Activated CD4-positive, alpha-beta T cell treated with anti-CD3 and anti-CD28 coated beads for 24 hours (primary cell): ENCODE data around the gene RASGRF2.
"Not testable (repeated sequence)": the region's sequence is repeated elsewhere in the genome, so short reads cannot be mapped to it uniquely, and the experiment has no call there.

ENCODE experiments used
- DNase-seq, 2 donors: peaks; one replicate each; pipeline ENCODE4 v3.0.0-alpha.2; 2020; ENCODE audit warnings: low read depth in 2 of 2

Gene RASGRF2

DNA sequence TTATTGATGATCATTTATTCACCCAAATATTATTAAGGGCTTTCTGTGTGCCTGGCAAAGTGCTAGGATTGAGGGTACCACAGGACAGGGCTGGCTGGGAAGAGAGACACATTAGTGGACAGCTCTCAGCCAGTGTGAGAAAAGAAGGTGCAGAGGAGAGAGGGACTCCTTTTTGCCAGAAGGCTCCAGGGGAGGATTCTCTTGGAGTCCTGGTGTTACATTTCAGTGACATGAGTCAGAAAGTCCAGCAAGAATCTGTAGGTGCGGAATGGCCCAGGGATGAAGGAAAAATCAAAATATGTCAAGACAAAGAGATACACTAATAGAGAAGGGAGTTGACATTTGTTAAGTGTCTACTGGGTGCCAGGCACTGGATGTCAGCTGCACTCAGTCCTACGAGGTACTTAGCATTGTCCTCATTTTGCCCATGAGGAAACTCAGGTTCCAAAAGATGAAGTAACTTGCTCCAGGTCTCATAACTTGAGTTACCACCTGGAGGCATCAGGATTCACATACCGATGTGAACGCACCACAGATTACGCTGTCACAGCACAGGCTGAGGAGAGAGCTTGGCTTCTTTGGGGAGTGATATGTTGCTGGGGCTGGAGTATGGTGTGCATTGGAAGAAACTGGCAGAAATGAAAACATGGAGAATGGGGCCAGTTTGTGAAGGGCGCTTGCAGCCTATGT is 60.5 kb downstream of the RASGRF2 start:
- no peak for DNase-seq

GRCh38 chr5:81021486-81021885 is 61.3 kb downstream of the RASGRF2 start:
- no peak for DNase-seq

DNA sequence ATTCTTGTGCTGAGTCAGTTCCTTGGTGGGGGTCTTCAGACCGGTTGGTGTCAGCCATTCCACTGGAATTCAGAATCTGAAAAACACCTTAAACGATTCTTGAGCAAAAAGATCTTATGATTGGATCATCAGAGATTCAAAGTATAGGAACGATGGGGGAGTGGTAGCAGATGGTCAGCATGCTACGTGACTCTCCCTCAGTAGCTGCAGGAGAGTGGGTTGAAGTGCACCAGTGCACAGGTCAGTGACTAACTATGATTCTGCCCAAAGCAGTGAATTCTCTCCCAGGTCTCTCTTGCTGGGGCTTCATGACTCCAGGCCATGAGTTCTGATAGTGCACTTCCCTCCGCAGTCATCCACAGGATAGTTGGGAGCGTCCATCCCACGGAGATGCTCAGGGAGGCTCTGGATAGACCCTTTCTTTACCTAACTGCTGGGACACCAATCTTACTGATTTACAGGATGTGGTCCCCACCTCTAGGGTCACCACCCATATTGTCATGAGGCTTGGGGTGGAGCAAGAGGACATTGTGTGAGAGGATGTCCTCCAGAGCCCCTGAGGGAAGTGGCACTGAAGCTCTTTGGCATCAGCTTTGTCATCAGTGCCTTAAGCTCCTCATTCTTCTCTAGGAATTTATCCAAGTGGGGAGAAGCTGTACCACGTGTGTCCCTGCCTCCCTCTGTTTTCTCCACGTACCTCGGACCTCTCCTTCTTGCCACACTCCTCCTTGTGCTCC is 62.0 kb downstream of the RASGRF2 start:
- no peak for DNase-seq

DNA sequence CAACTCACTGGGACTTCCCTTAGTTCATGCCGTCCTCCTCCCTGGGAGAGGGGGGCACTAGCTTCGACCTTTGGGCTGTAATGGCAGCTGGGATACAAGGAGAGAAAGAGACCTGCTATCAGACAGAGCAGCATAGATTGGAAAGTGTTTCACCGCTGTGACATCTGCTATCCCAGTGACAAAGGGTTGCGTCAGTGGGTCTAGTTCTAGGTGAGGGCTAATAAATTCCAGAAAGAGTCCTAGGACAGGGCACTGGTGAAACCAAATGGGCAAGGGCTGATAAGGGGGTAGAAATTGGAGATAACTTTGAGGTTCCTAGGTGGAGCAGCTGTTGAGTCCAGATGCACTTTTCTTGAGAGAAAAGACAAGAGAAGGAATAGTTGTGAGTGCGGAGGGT is 62.5 kb downstream of the RASGRF2 start:
- DNase-seq = no peak

- no peak for DNase-seq
Measured at GRCh38 chr5:81023261-81023970, 63.3 kb downstream of the RASGRF2 start.

DNA sequence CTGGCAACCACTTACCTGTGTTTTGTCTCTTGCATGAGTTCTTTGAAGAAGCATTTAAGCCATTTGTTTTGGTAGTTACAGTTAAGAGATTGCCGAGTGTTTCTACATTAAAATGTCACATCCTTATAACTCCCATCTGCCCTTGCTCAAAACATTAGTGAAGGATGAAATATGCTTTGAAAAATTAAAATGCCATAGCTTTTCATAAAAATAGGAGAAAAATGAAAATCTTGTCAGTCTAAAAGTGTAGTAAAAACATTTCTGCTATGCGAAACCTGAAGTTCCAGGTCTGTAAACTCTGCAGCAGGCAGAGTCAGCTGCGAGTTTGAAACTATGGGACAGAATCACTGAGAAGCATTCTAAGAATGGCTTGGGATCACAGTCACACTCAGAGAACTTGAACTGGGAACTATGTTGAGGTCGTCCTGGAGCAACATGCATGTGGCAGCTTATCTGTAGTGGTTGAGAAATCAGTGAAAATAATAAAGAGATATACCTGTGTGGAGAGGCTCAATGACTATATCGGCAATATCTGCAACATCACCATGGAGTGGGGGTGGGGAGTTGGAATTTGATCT is 67.4 kb downstream of the RASGRF2 start:
- no peak for DNase-seq

DNA sequence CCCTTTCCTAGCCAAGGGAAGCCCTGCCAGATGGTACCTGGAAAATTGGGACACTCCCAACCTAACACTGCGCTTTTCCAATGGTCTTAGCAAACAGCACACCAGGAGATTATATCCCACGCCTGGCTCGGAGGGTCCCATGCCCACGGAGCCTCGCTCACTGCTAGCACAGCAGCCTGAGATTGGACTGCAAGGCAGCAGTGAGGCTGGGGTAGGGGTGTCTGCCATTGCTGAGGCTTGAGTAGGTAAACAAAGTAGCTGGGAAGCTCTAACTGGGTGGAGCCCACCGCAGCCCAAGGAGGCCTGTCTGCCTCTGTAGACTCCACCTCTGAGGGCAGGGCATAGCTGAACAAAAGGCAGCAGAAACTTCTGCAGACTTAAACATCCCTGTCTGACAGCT is 68.7 kb downstream of the RASGRF2 start:
- DNase-seq = not testable (repeated sequence)

DNA sequence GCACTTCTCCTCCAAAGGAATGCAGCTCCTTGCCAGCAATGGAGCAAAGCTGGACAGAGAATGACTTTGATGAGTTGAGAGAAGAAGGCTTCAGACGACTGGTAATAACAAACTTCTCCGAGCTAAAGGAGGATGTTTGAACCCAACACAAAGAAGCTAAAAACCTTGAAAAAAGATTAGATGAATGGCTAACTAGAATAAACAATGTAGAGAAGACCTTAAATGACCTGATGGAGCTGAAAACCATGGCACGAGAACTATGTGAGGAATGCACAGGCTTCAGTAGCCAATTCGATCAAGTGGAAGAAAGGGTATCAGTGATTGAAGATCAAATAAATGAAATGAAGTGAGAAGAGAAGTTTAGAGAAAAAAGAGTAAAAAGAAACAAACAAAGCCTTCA is 69.6 kb downstream of the RASGRF2 start:
- DNase-seq = not testable (repeated sequence)

GRCh38 chr5:81030236-81031034 is 70.3 kb downstream of the RASGRF2 start:
- not testable (repeated sequence) for DNase-seq

GRCh38 chr5:81035522-81035921 is 75.4 kb downstream of the RASGRF2 start:
- no peak for DNase-seq

DNA sequence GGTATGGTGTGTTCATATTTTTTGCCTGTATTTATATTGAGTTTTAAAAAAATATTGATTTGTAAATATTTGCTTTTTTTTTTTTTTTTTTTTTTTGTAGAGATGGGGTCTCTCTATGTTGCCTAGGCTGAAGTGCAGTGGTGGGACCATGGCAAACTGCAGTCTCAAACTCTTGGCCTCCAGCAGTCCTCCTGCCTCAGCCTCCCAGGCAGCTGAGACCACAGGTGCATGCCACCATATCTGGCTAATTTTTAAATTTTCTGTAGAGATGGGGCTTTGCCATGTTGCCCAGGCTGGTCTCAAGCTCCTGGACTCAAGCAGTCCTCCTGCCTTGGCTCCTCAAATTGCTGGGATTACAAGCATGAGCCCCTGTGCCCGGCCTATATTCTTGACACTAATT is 78.3 kb downstream of the RASGRF2 start:
- no peak for DNase-seq

GRCh38 chr5:81044868-81045267 is 84.7 kb downstream of the RASGRF2 start:
- DNase-seq = no peak

- no peak for DNase-seq
Measured at GRCh38 chr5:81045389-81045807, 85.2 kb downstream of the RASGRF2 start.

- no peak for DNase-seq
Measured at GRCh38 chr5:81046041-81046440, 85.9 kb downstream of the RASGRF2 start.

DNA sequence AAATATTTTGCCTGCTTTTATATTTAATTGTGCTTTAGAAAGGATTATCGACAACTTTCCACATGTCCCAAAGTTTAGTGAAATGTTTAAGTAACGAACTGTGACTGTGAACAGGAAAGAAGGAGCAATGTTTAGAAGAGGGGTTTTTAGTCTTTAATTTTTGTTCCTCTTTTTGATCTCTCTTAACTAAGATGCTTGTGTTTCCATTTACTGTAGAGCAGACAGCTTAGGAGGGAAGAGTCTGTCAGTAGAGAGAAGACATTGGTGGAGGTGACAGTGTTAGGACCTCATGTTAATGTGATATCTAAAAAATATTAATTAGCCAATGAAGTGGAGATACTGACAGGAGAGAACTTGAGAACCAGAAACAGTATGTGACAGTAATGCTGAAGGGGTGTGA is 92.2 kb downstream of the RASGRF2 start:
- no peak for DNase-seq

GRCh38 chr5:81053282-81053681 is 93.1 kb downstream of the RASGRF2 start:
- not testable (repeated sequence) for DNase-seq

- DNase-seq = no peak
Measured at GRCh38 chr5:81058121-81058520, 98.0 kb downstream of the RASGRF2 start.

GRCh38 chr5:81065492-81065891 is 105.3 kb downstream of the RASGRF2 start:
- DNase-seq = no peak

DNA sequence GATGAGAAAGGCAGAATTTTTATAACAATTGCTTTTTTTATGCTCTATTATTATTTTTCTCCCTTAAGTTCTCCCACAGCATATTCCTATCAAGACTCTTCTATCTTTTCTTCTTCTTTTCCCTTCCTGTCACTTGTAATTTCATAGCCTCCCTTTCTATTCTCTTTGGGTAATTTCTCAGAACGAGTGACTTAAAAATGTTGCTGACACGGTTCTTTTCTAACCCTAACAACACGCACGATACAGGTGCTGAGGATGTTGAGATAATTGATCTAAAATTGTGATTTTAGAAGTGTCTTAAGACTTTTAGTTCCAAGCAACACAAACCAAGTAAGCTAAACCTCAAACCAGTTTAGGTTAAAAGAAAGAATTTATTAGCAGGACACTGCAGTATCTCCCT is 105.9 kb downstream of the RASGRF2 start:
- DNase-seq = no peak

- no peak for DNase-seq
Measured at GRCh38 chr5:81067406-81067805, 107.2 kb downstream of the RASGRF2 start.

- no peak for DNase-seq
Measured at GRCh38 chr5:81068063-81068462, 107.9 kb downstream of the RASGRF2 start.

- no peak for DNase-seq
Measured at GRCh38 chr5:81068635-81069034, 108.5 kb downstream of the RASGRF2 start.
